H1 (cell line): ENCODE measurements around the gene NKAIN4.

ENCODE experiments used
- CREB1 ChIP-seq: IDR thresholded peaks from 2 replicates; pipeline ENCODE4 v1.6.1; 2012; ENCODE audit warnings: inconsistent platforms
- POU5F1 ChIP-seq: IDR thresholded peaks from 2 replicates; pipeline ENCODE4 v1.6.1; 2011; ENCODE audit warnings: low read depth, mild to moderate bottlenecking, low read length, moderate library complexity
- SP1 ChIP-seq: IDR thresholded peaks from 2 replicates; pipeline ENCODE4 v1.6.1; 2011; ENCODE audit warnings: low read depth, low read length
- TAF1 ChIP-seq: IDR thresholded peaks from 2 replicates; pipeline ENCODE4 v1.6.1; 2011; ENCODE audit warnings: mild to moderate bottlenecking, low read depth, low read length
- TCF12 ChIP-seq: IDR thresholded peaks from 2 replicates; pipeline ENCODE4 v1.6.1; 2011; ENCODE audit warnings: low read depth, mild to moderate bottlenecking, low read length

GRCh38 chr20:63291811-63292210 is 37.5 kb upstream of the NKAIN4 start:
- TF ChIP-seq POU5F1 (no peak), TAF1 (no peak), TCF12 (no peak), SP1 (no peak), CREB1 (no peak)
